Measurements from ENCODE around the gene RASGRF1.

- TF ChIP-seq TAF1 (IDR thresholded peaks at IDR 0.05; ENCODE audit: low read depth) (no peak), CTCF (IDR thresholded peaks at IDR 0.05; ENCODE audit: poor library complexity, severe bottlenecking) (no peak)
These were observed 177.6 kb downstream of the RASGRF1 start for GRCh38 chr15:78913012-78913411.

All from neural cell (in vitro differentiated cells).